ENCODE measurements around the gene TMEM213.

- no peak for TF ChIP-seq POLR2A (IDR thresholded peaks at IDR 0.05)
- no peak for TF ChIP-seq POLR2AphosphoS5 (IDR thresholded peaks at IDR 0.05)
- TF ChIP-seq CTCF (IDR thresholded peaks at IDR 0.05), result no peak
Measured at GRCh38 chr7:138852469-138852868, 54.7 kb downstream of the TMEM213 start.

Measured in transverse colon (tissue), 4 donors.